Pancreas (tissue), 10 donors: ENCODE results near the gene RSPO3. TPM values are rescaled to one million over a fixed set of nuclear protein-coding genes. Genes with fewer than 3 reads are reported as not detected.

Experiments
- ATAC-seq, 4 donors: fragments of 200-7000 bp; cut with Tn5 transposase; one replicate each; pipeline versions ENCODE4 v1.8.0 to v1.9.1; 2020; ENCODE audit warnings: mild to moderate bottlenecking in 4 of 4, moderate library complexity in 4 of 4
- DNase-seq, 6 donors: peaks; one replicate each; pipeline ENCODE4 v3.0.0-alpha.2; 2020
- FAIRE-seq: peaks from 2 replicates; lab custom pipeline; 2012; peaks lifted over from hg19 to GRCh38; lab: Jason Lieb, UNC
- H3K27ac ChIP-seq, 4 donors: fragments of 200-600 bp; sonication (generic); 1 replicate in 3 of 4; 2 replicates in 1 of 4; pipeline versions ENCODE4 v1.5.0 to v1.8.0; 2020
- H3K27me3 ChIP-seq, 4 donors: fragments of 200-600 bp; one replicate each; pipeline ENCODE4 v1.8.0; 2021
- H3K36me3 ChIP-seq, 3 donors: fragments of 200-600 bp; sonication (generic) in 1 of 3; one replicate each; pipeline versions ENCODE4 v1.5.0 to v1.8.0; 2020 to 2021
- H3K4me1 ChIP-seq, 3 donors: fragments of 200-600 bp; one replicate each; pipeline ENCODE4 v1.8.0; 2021
- H3K4me3 ChIP-seq, 4 donors: fragments of 200-600 bp; sonication (generic) in 2 of 4; one replicate each; pipeline versions ENCODE4 v1.5.0 to v1.8.0; 2020 to 2021
- H3K9me3 ChIP-seq, 4 donors: fragments of 200-600 bp; one replicate each; pipeline ENCODE4 v1.8.0; 2021
- WGBS, 2 donors: extraction: QIAGEN DNeasy Blood & Tissue Kit; methylation state at CpG; one replicate each; pipeline ENCODE4 v1.1.7; 2013; 5-methylcytosine and 5-hydroxymethylcytosine counted together
- intact Hi-C, 3 donors: fragments of 100-400 bp; cut with DNase I; formaldehyde crosslinking; loops; one replicate each; pipeline versions ENCODE4 v1.11.1 to v1.14.2; 2022
- polyA plus RNA-seq, 2 donors: library from polyadenylated mRNA; stranded (reverse); fragments of 200-250 nt; gene quantifications; one replicate each; pipeline ENCODE4 v1.2.3, GENCODE V29; 2013
- total RNA-seq, 6 donors: library from RNA; stranded (reverse); fragmentation: NEBNext Ultra II Directional in 4 of 6; extraction: Animal tissue kit (Norgen Biotek cat#: 25700) in 4 of 6; gene quantifications; one replicate each; pipeline versions ENCODE4 v1.2.1 to v1.2.4, GENCODE V29; 2021 to 2023
- TF ChIP-seq, protein P1 (sequence below), 4 donors: fragments of 200-600 bp; sonication (generic) in 3 of 4; IDR thresholded peaks; one replicate each; pipeline versions ENCODE4 v1.5.0 to v1.8.0; 2021; ENCODE audit warnings: antibody characterized with exemption in 4 of 4
- donor health status: healthy with polysubstance abuse.
- donor health status: DM: no; HTN: no; CAD: no; lungs with moderate emphysema.
- donor health status: DM: no; HTN: no; CAD: no.
- donor health status: control.
- donor health status: control.
- donor health status: Bipolar disorder and iron deficiency.
- donor health status: DM: yes; HTN: yes; CAD: no.
- donor health status: DM: no; HTN: no; CAD: no.
- donor health status: DM: no; HTN: no; CAD: no.
- donor health status: DM: yes; HTN: yes; CAD: no.

Gene RSPO3, protein sequence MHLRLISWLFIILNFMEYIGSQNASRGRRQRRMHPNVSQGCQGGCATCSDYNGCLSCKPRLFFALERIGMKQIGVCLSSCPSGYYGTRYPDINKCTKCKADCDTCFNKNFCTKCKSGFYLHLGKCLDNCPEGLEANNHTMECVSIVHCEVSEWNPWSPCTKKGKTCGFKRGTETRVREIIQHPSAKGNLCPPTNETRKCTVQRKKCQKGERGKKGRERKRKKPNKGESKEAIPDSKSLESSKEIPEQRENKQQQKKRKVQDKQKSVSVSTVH
- total RNA-seq (1 to 10 TPM in 2 of 6 donors, under 1 TPM in 4; 0.14 to 2.2 (median 0.81) TPM), polyA plus RNA-seq (1 to 10 TPM in 1 of 2 donors, under 1 TPM in 1; 0.92 to 2.3 TPM)

DNA sequence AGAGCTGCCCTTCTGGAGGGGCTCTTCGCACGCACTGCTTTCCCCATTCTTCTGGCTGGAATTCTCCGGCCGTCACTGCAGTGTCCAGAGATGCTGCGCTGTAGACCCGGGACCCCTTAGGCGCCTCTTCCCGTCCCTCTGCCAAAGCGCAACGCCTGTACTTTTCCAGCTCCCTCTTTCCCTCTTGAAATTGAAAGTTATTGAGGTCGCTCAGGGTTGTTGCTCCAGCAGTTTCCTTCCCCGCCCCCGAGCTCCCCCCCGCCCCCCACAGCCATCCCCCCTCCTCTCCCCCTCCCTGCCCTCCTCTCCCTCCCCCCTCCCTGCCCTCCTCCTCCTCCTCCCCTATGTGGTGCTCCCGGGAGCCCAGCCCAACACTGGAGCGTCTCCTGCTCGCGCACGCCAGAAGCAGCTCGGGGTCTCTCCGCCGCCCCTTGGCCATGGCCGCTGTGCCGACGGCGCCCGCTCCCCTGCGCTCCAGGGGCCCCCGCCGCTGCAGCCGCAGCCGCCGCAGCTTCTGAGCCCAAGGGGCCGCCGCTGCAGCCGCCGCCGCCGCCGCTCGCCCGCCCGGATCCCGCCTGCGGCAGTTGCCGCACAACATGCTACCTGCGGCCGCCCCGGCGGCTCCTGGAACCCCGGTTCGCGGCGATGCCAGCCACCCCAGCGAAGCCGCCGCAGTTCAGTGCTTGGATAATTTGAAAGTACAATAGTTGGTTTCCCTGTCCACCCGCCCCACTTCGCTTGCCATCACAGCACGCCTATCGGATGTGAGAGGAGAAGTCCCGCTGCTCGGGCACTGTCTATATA lies at the start of gene RSPO3:
RSPO3 (plus strand) TSS at position 374 of the 804 bp plus-strand sequence. CDS start 522 bp downstream, outside the sequence.
- TF ChIP-seq, protein P1, sequence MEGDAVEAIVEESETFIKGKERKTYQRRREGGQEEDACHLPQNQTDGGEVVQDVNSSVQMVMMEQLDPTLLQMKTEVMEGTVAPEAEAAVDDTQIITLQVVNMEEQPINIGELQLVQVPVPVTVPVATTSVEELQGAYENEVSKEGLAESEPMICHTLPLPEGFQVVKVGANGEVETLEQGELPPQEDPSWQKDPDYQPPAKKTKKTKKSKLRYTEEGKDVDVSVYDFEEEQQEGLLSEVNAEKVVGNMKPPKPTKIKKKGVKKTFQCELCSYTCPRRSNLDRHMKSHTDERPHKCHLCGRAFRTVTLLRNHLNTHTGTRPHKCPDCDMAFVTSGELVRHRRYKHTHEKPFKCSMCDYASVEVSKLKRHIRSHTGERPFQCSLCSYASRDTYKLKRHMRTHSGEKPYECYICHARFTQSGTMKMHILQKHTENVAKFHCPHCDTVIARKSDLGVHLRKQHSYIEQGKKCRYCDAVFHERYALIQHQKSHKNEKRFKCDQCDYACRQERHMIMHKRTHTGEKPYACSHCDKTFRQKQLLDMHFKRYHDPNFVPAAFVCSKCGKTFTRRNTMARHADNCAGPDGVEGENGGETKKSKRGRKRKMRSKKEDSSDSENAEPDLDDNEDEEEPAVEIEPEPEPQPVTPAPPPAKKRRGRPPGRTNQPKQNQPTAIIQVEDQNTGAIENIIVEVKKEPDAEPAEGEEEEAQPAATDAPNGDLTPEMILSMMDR (IDR thresholded peaks at IDR 0.05) = no peak
- intact Hi-C loops = no loop called here
- FAIRE-seq (no peak), ATAC-seq (peak in 2 of 4 donors; percentile 7 to 20), DNase-seq (peak in 3 of 6 donors; percentile 12 to 60 (median 36))
- peak within 1 kb of the TSS in 3 of 4 donors; percentile 8 to 39 (median 17) for H3K4me3 ChIP-seq
- no peaks in the 10 kb centered on the region for H3K9me3 ChIP-seq
- H3K4me1 ChIP-seq = no peaks in the 10 kb centered on the region
- peaks cover 0 to 30% (median 7%) of the 10 kb centered on the region in 4 donors for H3K27me3 ChIP-seq
- no peak within 1 kb of the TSS for H3K27ac ChIP-seq
- no peaks in the 10 kb centered on the region for H3K36me3 ChIP-seq
- 1% methylated on average over 43 to 63 of the region's 63 CpGs for WGBS, 2 donors

DNA sequence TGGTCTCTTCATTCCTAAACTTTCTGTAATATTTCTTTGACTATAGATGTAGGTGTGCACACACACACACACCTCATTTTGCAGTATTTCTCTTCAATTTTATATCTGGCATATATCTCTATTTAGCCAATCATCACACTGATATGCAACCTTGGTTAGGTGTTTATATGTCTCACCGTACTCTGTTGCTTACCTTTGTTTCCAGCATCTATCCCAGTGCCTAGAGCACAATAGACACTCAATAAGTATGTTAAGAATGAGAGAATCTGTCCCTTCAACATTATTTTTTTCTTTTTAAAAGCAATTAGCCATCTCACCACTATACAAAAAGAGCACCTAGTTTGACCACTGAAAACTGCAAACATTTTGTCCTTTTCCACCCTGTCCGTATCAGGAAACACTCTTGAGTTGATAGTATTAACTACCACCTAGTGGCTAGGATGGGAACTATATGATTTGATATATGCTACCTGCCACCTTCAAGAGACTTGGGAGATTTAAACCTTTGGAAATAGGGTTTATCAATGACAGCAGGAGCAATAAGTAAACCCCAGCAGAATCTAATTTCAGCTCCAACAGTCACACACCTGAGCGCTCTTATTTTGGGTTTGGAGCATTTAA lies 48.7 kb upstream of the RSPO3 start:
- intact Hi-C loops = no loop called here
- H3K4me1 ChIP-seq = no peaks in the 10 kb centered on the region
- no peak for DNase-seq
- no peak for FAIRE-seq
- H3K27me3 ChIP-seq = no peaks in the 10 kb centered on the region
- WGBS, 2 donors = 45 to 48% methylated on average over 3 of the region's 3 CpGs
- H3K36me3 ChIP-seq = no peaks in the 10 kb centered on the region
- TF ChIP-seq, protein P1 (IDR thresholded peaks at IDR 0.05) = peak in 3 of 4 donors; percentile 8 to 37 (median 24)
- no peaks in the 10 kb centered on the region for H3K9me3 ChIP-seq
- H3K27ac ChIP-seq = no peak overlapping the region
- peak in 3 of 4 donors; percentile 55 to 63 (median 56) for ATAC-seq
- H3K4me3 ChIP-seq = no peak overlapping the region

DNA sequence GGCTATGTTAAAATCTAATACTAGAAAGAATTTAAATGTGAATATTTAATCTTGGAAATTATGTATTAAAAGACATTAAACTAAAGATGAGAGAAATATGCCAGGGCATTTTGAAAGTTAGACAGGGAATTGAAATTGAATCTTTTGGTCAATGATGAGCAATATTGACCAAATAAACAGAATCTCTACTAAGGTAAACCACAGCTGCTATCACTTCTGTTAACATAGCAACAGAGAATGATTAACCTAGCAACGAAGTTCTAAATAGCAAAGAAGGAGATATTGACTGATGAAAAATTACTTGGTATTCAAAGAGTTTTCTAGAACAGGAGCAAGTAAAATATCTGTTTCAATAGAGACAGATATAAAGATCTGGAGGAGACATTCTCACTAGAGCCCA lies 45.2 kb upstream of the RSPO3 start:
- no peak overlapping the region for H3K4me3 ChIP-seq
- peak; percentile 13 for FAIRE-seq
- no peak for ATAC-seq
- H3K9me3 ChIP-seq = no peaks in the 10 kb centered on the region
- 11% methylated on average over 1 of the region's 1 CpG for WGBS, 2 donors
- intact Hi-C loops = no loop called here
- DNase-seq = no peak
- H3K4me1 ChIP-seq = no peaks in the 10 kb centered on the region
- TF ChIP-seq, protein P1 (IDR thresholded peaks at IDR 0.05) = no peak
- H3K36me3 ChIP-seq = no peaks in the 10 kb centered on the region
- H3K27me3 ChIP-seq = no peaks in the 10 kb centered on the region
- H3K27ac ChIP-seq = no peak overlapping the region

DNA sequence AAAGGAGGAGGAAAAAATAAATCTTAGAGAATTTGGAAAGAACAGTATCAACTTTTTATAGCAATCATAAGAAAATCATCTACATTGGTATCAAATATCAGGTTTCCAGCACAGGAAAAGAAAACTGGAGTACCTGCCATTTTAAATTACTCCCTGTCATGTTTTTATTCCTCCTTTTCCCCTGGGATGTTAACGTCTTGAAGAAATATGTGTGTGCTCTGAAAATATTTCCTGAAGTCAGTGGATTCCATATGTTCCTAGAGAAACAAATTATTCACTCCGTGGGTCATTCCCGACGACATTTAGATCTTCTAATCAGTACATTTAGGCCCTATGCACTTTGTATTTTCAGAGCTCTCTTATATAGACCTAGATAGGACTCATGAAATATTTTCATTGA lies 42.0 kb upstream of the RSPO3 start:
- Histone ChIP-seq H3K4me1 (no peaks in the 10 kb centered on the region), H3K36me3 (no peaks in the 10 kb centered on the region), H3K9me3 (no peaks in the 10 kb centered on the region), H3K4me3 (no peak overlapping the region), H3K27ac (no peak overlapping the region), H3K27me3 (no peaks in the 10 kb centered on the region)
- DNase-seq = no peak
- intact Hi-C loops = no loop called here
- TF ChIP-seq, protein P1 (IDR thresholded peaks at IDR 0.05) = no peak
- FAIRE-seq = no peak
- 44 to 57% methylated on average over 4 of the region's 4 CpGs for WGBS, 2 donors
- ATAC-seq = no peak
